ENCODE results near the gene DCN.

The DCN gene

GRCh38 chr12:91139286-91139685, 43.3 kb downstream of the DCN start:
- H3K4me2 ChIP-seq (ENCODE audit: low read length), result no peak overlapping the region
- no peak overlapping the region for H2AFZ ChIP-seq (ENCODE audit: low read depth, low read length)
- TF ChIP-seq EZH2phosphoT487 (IDR thresholded peaks at IDR 0.05; ENCODE audit: low read depth) (no peak), CTCF (IDR thresholded peaks at IDR 0.05; ENCODE audit: low read depth, low read length) (no peak)

GRCh38 chr12:91138337-91138920, 44.2 kb downstream of the DCN start:
- TF ChIP-seq CTCF (IDR thresholded peaks at IDR 0.05; ENCODE audit: low read depth, low read length) (no peak), EZH2phosphoT487 (IDR thresholded peaks at IDR 0.05; ENCODE audit: low read depth) (no peak)
- no peak overlapping the region for H3K4me2 ChIP-seq (ENCODE audit: low read length)
- no peak overlapping the region for H3K4me3 ChIP-seq (ENCODE audit: low read length)
- no peaks in the 10 kb centered on the region for H3K79me2 ChIP-seq (ENCODE audit: low read length)
- H2AFZ ChIP-seq (ENCODE audit: low read depth, low read length), result no peak overlapping the region
- no peaks in the 10 kb centered on the region for H4K20me1 ChIP-seq (ENCODE audit: insufficient read depth, low read length)
- no peaks in the 10 kb centered on the region for H3K27me3 ChIP-seq (ENCODE audit: low read depth, low read length)
- no peaks in the 10 kb centered on the region for H3K4me1 ChIP-seq (ENCODE audit: low read length)
- H3K36me3 ChIP-seq (replicated peaks; ENCODE audit: low read depth, low read length), result no peaks in the 10 kb centered on the region
- H3K9me3 ChIP-seq (ENCODE audit: insufficient read depth, low read length), result no peaks in the 10 kb centered on the region
- no peak overlapping the region for H3K27ac ChIP-seq (ENCODE audit: low read length)
- H3K9ac ChIP-seq (ENCODE audit: low read length), result no peak overlapping the region

More at GRCh38 chr12:91139286-91139685, 43.3 kb downstream of the DCN start:
- H3K4me1 ChIP-seq (ENCODE audit: low read length), result no peaks in the 10 kb centered on the region
- H3K9ac ChIP-seq (ENCODE audit: low read length), result no peak overlapping the region
- H3K27me3 ChIP-seq (ENCODE audit: low read depth, low read length), result no peaks in the 10 kb centered on the region
- no peaks in the 10 kb centered on the region for H3K9me3 ChIP-seq (ENCODE audit: insufficient read depth, low read length)
- no peaks in the 10 kb centered on the region for H3K36me3 ChIP-seq (replicated peaks; ENCODE audit: low read depth, low read length)
- no peak overlapping the region for H3K27ac ChIP-seq (ENCODE audit: low read length)
- no peaks in the 10 kb centered on the region for H4K20me1 ChIP-seq (ENCODE audit: insufficient read depth, low read length)
- H3K79me2 ChIP-seq (ENCODE audit: low read length), result no peaks in the 10 kb centered on the region
- H3K4me3 ChIP-seq (ENCODE audit: low read length), result no peak overlapping the region

GRCh38 chr12:91133871-91134270, 48.7 kb downstream of the DCN start:
- H3K9me3 ChIP-seq (ENCODE audit: insufficient read depth, low read length), result no peaks in the 10 kb centered on the region
- H3K79me2 ChIP-seq (ENCODE audit: low read length), result no peaks in the 10 kb centered on the region
- H3K4me2 ChIP-seq (ENCODE audit: low read length), result no peak overlapping the region
- H2AFZ ChIP-seq (ENCODE audit: low read depth, low read length), result no peak overlapping the region
- H3K4me3 ChIP-seq (ENCODE audit: low read length), result no peak overlapping the region
- no peak overlapping the region for H3K9ac ChIP-seq (ENCODE audit: low read length)
- H4K20me1 ChIP-seq (ENCODE audit: insufficient read depth, low read length), result no peaks in the 10 kb centered on the region
- H3K27ac ChIP-seq (ENCODE audit: low read length), result no peak overlapping the region
- no peaks in the 10 kb centered on the region for H3K36me3 ChIP-seq (replicated peaks; ENCODE audit: low read depth, low read length)
- TF ChIP-seq EZH2phosphoT487 (IDR thresholded peaks at IDR 0.05; ENCODE audit: low read depth), result no peak
- TF ChIP-seq CTCF (IDR thresholded peaks at IDR 0.05; ENCODE audit: low read depth, low read length), result no peak
- no peaks in the 10 kb centered on the region for H3K27me3 ChIP-seq (ENCODE audit: low read depth, low read length)
- 0 out of 2 replicates have a peak, but pooled peaks cover 3% of the 10 kb centered on the region for H3K4me1 ChIP-seq (ENCODE audit: low read length)

- H3K4me1 ChIP-seq (ENCODE audit: low read length), result 0 out of 2 replicates have a peak, but pooled peaks cover 3% of the 10 kb centered on the region
- no peaks in the 10 kb centered on the region for H3K79me2 ChIP-seq (ENCODE audit: low read length)
- H3K9me3 ChIP-seq (ENCODE audit: insufficient read depth, low read length), result no peaks in the 10 kb centered on the region
- no peak overlapping the region for H3K9ac ChIP-seq (ENCODE audit: low read length)
- no peak overlapping the region for H3K4me3 ChIP-seq (ENCODE audit: low read length)
- no peaks in the 10 kb centered on the region for H3K27me3 ChIP-seq (ENCODE audit: low read depth, low read length)
- no peaks in the 10 kb centered on the region for H3K36me3 ChIP-seq (replicated peaks; ENCODE audit: low read depth, low read length)
- no peak overlapping the region for H3K4me2 ChIP-seq (ENCODE audit: low read length)
- no peak overlapping the region for H2AFZ ChIP-seq (ENCODE audit: low read depth, low read length)
- no peak for TF ChIP-seq EZH2phosphoT487 (IDR thresholded peaks at IDR 0.05; ENCODE audit: low read depth)
- no peak for TF ChIP-seq CTCF (IDR thresholded peaks at IDR 0.05; ENCODE audit: low read depth, low read length)
- no peaks in the 10 kb centered on the region for H4K20me1 ChIP-seq (ENCODE audit: insufficient read depth, low read length)
- no peak overlapping the region for H3K27ac ChIP-seq (ENCODE audit: low read length)
Measured at GRCh38 chr12:91129662-91130362, 52.8 kb downstream of the DCN start.
